CD4-positive, alpha-beta T cell (primary cell): ENCODE measurements around the gene RAB20. TPM values are rescaled to one million over a fixed set of nuclear protein-coding genes. Genes with fewer than 3 reads are reported as not detected.
A peak's percentile ranks its signal among the peaks of the same experiment; 100 is the strongest.

Experiments used
- ATAC-seq: fragments of 200-7000 bp; cut with Tn5 transposase; one replicate; pipeline ENCODE4 v1.10.0; 2022; ENCODE audit warnings: mild to moderate bottlenecking; ENCODE audit not compliant: poor library complexity
- CTCF ChIA-PET: fragments of 350-600 bp; sonication (Branson Sonifier 250); formaldehyde crosslinking; loops from one replicate; lab custom pipeline; 2021; ENCODE audit warnings: antibody characterized with exemption, inconsistent platforms; lab: Charles Lee
- POLR2A ChIA-PET: fragments of 350-600 bp; sonication (Branson Sonifier 250); formaldehyde crosslinking; loops from one replicate; lab custom pipeline; 2021; ENCODE audit warnings: antibody characterized with exemption, inconsistent platforms; lab: Charles Lee
- DNase-seq, 14 experiments: peaks; one replicate each; pipeline ENCODE4 v3.0.0-alpha.2; 2013 to 2020; ENCODE audit warnings: mixed read lengths in 2 of 14
- H3K27ac ChIP-seq, 2 donors: one replicate each; pipeline versions ENCODE4 v1.5.1 to v1.7.0; 2013; ENCODE audit warnings: low read length in 2 of 2, low read depth in 1 of 2, mild to moderate bottlenecking in 1 of 2
- H3K27me3 ChIP-seq, 2 experiments: 1 replicate in 1 of 2; 2 replicates in 1 of 2; pipeline versions ENCODE4 v1.6.1 to v1.7.0; 2013; ENCODE audit warnings: low read length in 2 of 2, control low read depth in 1 of 2, mild to moderate bottlenecking in 1 of 2, moderate library complexity in 1 of 2; ENCODE audit not compliant: insufficient read depth in 2 of 2, control insufficient read depth in 1 of 2
- H3K36me3 ChIP-seq: one replicate; pipeline ENCODE4 v1.6.1; 2013; ENCODE audit warnings: low read length, control low read depth; ENCODE audit not compliant: insufficient read depth
- H3K4me1 ChIP-seq: one replicate; pipeline ENCODE4 v1.6.1; 2013; ENCODE audit warnings: low read length, control low read depth; ENCODE audit not compliant: insufficient read depth
- H3K4me3 ChIP-seq: one replicate; pipeline ENCODE4 v1.5.1; 2013; ENCODE audit warnings: mild to moderate bottlenecking, low read length, moderate library complexity
- H3K9me3 ChIP-seq, 2 experiments: 1 replicate in 1 of 2; 2 replicates in 1 of 2; pipeline versions ENCODE4 v1.6.1 to v1.7.0; 2013; ENCODE audit warnings: low read length in 2 of 2, mild to moderate bottlenecking in 2 of 2, control low read depth in 1 of 2, moderate library complexity in 1 of 2; ENCODE audit not compliant: control insufficient read depth in 1 of 2, insufficient read depth in 1 of 2
- H3K27ac Mint-ChIP-seq: one replicate; pipeline ENCODE4 v1.8.0; 2020; ENCODE audit warnings: mixed read lengths
- H3K27me3 Mint-ChIP-seq: one replicate; pipeline ENCODE4 v1.8.0; 2021; ENCODE audit warnings: mixed read lengths
- H3K36me3 Mint-ChIP-seq: one replicate; pipeline ENCODE4 v1.8.0; 2021; ENCODE audit warnings: low read depth, mixed read lengths
- H3K4me1 Mint-ChIP-seq: one replicate; pipeline ENCODE4 v1.8.0; 2021; ENCODE audit warnings: low read depth, mixed read lengths
- H3K4me3 Mint-ChIP-seq: one replicate; pipeline ENCODE4 v1.8.0; 2020; ENCODE audit warnings: mild to moderate bottlenecking, mixed read lengths
- H3K9me3 Mint-ChIP-seq: one replicate; pipeline ENCODE4 v1.8.0; 2020; ENCODE audit warnings: mixed read lengths
- CTCF ChIP-seq: fragments of 200-600 bp; IDR thresholded peaks from one replicate; pipeline ENCODE4 v1.8.0; 2022; ENCODE audit warnings: antibody characterized with exemption, mild to moderate bottlenecking
- intact Hi-C, 2 experiments: fragments of 100-400 bp; cut with DNase I in 1 of 2; cut with micrococcal nuclease in 1 of 2; formaldehyde crosslinking; loops; one replicate each; pipeline versions ENCODE4 v1.15.1 to v1.9.0; 2023 to 2025; cut with DNase I, micrococcal nuclease
- total RNA-seq, 174 experiments: library from RNA in 2 of 174; stranded (reverse) in 2 of 174; gene quantifications; one replicate each; pipeline ENCODE4 v1.2.3 and lab custom pipeline; 2021 to 2026

RAB20 gene
- total RNA-seq, 2 experiments from 2014 or later: 0.89 to 1.4 TPM

- Mint-ChIP-seq H3K9me3 (no peaks in the 10 kb centered on the region), H3K36me3 (no peaks in the 10 kb centered on the region), H3K4me1 (peaks cover 29% of the 10 kb centered on the region), H3K4me3 (no peak overlapping the region), H3K27me3 (no peaks in the 10 kb centered on the region), H3K27ac (no peak overlapping the region)
- DNase-seq: peak in 2 of 14 experiments; percentile 40 to 53
- ChIA-PET CTCF (no interaction called here), POLR2A (interaction anchor here (0.6 kb wide), 1 partner anchor 308 kb away, joined by 3 read pairs; no protein-coding TSS in a partner anchor)
- intact Hi-C loops: no loop called here
- Histone ChIP-seq H3K4me1 (peaks cover 25% of the 10 kb centered on the region), H3K4me3 (no peak overlapping the region), H3K36me3 (no peaks in the 10 kb centered on the region), H3K27me3 (no peaks in the 10 kb centered on the region), H3K27ac (no peak overlapping the region), H3K9me3 (peaks cover 0 to 6% of the 10 kb centered on the region in 2 experiments)
- ATAC-seq: no peak
- TF ChIP-seq CTCF: no peak
Measured at GRCh38 chr13:110528371-110528770, 33.2 kb downstream of the RAB20 start.

DNA sequence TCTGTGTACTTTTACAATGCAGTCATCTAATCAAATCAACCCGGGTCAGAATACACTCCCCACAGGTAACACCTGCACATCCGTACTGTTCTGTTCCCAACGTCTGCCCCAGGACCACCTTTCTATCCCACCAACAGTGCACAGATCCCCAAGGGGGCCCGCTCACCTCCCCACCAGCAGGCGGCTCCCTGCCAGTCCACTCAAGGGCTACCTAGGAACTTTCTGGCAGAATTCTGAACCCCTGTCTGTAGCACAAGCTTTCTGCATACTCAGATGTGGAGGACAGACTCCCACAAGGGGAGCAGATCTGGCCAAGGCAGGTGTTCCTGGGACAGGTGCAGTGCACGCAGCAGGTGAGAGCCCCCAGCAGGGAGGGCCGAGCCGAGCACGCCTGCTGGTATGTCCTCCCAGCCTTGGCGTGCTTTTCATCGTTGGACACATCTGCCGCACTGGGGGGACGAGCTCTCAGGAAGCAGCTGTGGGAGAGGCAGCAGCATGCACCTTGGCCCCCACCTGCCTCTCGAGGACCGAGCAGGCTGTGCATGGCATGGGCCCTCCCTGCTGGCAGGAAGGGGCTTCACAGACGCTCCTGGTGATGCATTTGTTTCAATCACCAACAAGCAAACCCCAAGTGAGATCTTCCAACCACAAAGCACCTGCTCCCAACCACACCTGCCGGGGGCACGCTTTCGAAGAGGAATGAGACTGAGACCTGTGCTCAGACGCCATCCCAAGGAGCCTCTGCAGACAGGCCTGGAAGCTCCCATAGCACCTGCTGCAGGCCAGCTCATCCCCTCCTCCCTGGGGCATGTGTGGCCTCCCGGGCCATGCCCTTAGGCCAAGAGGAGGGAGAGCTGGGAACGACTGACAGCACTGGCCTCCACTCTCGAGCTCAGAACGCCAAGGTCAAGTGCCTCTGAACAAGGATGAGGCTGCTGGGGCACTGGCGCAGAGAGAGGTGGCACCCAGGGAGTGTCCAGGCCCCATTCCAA, 35.9 kb downstream of the RAB20 start:
- H3K4me3 ChIP-seq: no peak overlapping the region
- no peaks in the 10 kb centered on the region for H3K9me3 Mint-ChIP-seq
- H3K36me3 Mint-ChIP-seq: no peaks in the 10 kb centered on the region
- H3K27me3 Mint-ChIP-seq: no peaks in the 10 kb centered on the region
- peaks cover 0 to 6% of the 10 kb centered on the region in 2 experiments for H3K9me3 ChIP-seq
- POLR2A ChIA-PET: no interaction called here
- DNase-seq (peak in 2 of 14 experiments; percentile 5 to 25), ATAC-seq (peak; percentile 59)
- H3K36me3 ChIP-seq: no peaks in the 10 kb centered on the region
- TF ChIP-seq CTCF: no peak
- peaks cover 29% of the 10 kb centered on the region for H3K4me1 Mint-ChIP-seq
- intact Hi-C loops: no loop called here
- CTCF ChIA-PET: no interaction called here
- H3K27ac ChIP-seq: no peak overlapping the region
- H3K27ac Mint-ChIP-seq: no peak overlapping the region
- H3K4me1 ChIP-seq: peaks cover 25% of the 10 kb centered on the region
- H3K4me3 Mint-ChIP-seq: peak overlapping the region; percentile 56
- H3K27me3 ChIP-seq: no peaks in the 10 kb centered on the region

DNA sequence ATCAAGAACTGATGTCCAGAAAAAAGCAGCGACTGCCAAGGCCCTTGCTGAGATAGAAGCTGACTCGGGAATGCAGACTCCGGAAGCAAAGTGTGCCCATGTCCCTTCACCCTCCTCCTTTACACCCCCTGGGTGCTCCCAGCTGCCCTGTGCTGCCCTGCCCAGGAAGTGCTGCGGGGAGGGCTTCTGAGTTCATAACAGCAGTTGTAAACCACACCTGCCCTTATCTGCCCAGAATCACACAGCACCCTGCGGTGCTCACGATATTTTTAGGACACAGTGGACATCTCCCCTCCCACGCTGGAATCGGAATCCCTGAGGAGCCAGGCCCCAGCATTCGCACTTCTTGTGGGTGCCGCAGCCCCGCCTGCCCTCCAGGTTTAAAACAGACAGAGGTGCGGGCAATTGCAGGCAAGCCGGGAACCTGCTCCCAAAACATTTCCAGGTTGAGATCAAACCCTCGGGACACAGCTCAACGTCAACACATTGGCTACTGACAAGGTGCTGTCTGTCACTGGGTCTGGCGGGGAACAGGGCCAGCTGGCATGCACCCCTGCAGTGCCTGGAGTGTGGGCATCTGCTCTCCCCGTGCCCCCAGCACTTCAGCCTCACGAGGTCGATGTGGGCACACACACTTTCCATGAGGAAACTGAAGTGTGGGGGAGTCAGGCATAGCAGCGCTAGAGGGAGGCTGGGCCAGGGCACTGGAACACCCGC, 36.8 kb downstream of the RAB20 start:
- Histone ChIP-seq H3K4me1 (peaks cover 25% of the 10 kb centered on the region), H3K27ac (no peak overlapping the region), H3K4me3 (peak overlapping the region; percentile 5), H3K36me3 (no peaks in the 10 kb centered on the region), H3K27me3 (no peaks in the 10 kb centered on the region), H3K9me3 (peaks cover 0 to 5% of the 10 kb centered on the region in 2 experiments)
- ChIA-PET CTCF (no interaction called here), POLR2A (no interaction called here)
- peak overlapping the region; percentile 14 for H3K27ac Mint-ChIP-seq
- peak in 2 of 14 experiments; percentile 6 to 8 for DNase-seq
- intact Hi-C loops: no loop called here
- no peaks in the 10 kb centered on the region for H3K27me3 Mint-ChIP-seq
- ATAC-seq: peak; percentile 57
- H3K4me3 Mint-ChIP-seq: peak overlapping the region; percentile 62
- H3K9me3 Mint-ChIP-seq: no peaks in the 10 kb centered on the region
- peaks cover 29% of the 10 kb centered on the region for H3K4me1 Mint-ChIP-seq
- TF ChIP-seq CTCF: no peak
- H3K36me3 Mint-ChIP-seq: no peaks in the 10 kb centered on the region
